ENCODE data around the gene GPD2.

GPD2 gene

GRCh38 chr2:156536534-156536933 lies 100.4 kb downstream of the GPD2 start:
- no peak for DNase-seq

GRCh38 chr2:156537141-156537540 lies 101.0 kb downstream of the GPD2 start:
- DNase-seq: no peak

GRCh38 chr2:156538083-156538504 lies 101.9 kb downstream of the GPD2 start:
- DNase-seq: no peak

DNA sequence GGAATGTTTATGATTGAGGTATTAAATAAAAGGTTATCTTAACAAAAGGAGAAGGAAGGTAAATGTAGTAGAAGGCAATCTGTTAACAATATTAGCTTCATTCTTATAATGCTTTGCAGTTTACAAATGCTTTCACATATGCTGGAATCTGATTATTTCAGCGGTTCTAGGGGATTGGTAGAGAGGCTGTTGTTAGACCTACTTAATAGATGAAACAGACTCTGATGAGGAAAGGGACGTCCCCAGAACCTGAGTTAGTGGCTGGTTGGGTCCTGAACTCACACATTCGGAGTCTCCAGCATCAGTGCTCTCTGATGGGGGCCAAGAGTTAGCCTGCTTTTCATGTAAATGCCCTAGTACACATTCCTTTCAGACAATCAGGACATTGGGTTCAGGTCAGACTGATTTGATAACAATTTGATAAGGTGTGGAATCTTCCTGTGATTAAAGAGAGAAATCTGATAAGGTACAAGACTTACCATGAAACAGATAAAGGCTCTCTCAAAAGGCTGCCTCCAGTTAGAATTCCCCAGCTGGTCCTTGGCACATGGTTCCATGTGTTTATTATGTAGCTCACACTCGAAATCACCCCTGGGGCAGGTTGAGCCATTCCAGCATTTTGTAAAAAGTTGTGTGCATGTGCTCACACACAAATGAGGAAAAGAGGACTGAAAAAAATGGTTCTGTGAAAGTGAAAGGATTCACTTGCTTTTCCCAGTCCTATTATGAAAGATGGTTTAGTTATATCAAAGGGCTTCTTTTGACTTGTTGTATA lies 103.1 kb downstream of the GPD2 start:
- no peak for DNase-seq

- no peak for DNase-seq
Measured at GRCh38 chr2:156540706-156541105, 104.5 kb downstream of the GPD2 start.

DNA sequence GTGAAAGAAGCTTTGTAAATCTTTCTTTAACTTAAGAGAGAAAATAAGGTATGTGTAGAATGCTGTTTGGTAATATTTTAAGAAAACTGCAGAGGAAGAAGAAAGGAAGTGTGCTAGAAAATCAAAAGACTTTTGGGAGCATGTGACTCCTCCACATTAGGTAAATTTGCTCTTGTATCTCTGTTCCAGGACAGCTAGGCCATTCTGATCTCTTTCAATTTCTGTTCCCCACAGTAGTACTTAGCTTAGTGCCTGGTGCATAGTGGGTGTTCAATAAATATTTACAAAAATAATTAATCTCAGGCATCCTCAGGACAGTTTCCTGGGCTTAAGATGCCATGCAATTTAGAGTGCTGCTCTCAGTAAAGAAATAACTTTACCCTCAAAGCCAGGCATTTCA lies 105.0 kb downstream of the GPD2 start:
- no peak for DNase-seq

GRCh38 chr2:156541706-156542105 lies 105.5 kb downstream of the GPD2 start:
- DNase-seq: no peak

GRCh38 chr2:156548413-156548812 lies 112.2 kb downstream of the GPD2 start:
- no peak for DNase-seq

DNA sequence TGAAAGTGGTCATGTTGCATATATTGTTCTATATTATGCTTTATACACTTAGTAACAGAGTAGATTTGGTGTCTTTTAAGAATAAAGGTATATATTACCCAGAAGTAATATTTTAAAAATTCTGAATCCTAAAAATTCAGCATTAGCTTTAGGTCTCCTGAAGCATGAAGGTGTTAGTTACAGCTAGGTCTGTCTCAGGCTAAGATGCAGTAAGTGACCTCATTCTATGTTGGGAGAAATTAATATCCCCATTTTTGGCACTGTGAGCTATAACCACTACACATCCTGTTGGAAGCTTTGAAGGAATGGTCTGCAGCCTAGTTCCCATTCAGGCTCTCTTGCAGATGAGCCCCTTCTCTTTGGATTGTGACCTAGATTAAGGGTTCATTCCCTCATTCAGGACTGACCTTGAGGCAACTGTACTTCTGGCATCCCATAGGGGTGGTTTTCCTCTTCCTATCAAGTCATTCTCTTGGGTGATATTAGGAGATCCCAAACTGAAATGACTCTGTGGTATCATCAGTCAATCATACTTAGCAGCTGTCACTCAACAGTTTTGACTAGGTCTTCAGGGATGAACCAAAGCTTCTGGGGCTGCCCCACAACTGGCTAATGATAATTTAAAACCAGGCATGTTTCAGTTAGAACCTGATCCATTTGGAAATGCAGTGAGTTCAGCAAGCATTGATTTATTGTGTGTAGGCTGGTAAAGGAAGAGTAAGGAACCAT lies 117.7 kb downstream of the GPD2 start:
- DNase-seq: no peak

GRCh38 chr2:156561326-156561725 lies 125.1 kb downstream of the GPD2 start:
- DNase-seq: no peak

GRCh38 chr2:156562124-156562523 lies 125.9 kb downstream of the GPD2 start:
- DNase-seq: peak; percentile 59

GRCh38 chr2:156563994-156564753 lies 128.0 kb downstream of the GPD2 start:
- DNase-seq: no peak

DNA sequence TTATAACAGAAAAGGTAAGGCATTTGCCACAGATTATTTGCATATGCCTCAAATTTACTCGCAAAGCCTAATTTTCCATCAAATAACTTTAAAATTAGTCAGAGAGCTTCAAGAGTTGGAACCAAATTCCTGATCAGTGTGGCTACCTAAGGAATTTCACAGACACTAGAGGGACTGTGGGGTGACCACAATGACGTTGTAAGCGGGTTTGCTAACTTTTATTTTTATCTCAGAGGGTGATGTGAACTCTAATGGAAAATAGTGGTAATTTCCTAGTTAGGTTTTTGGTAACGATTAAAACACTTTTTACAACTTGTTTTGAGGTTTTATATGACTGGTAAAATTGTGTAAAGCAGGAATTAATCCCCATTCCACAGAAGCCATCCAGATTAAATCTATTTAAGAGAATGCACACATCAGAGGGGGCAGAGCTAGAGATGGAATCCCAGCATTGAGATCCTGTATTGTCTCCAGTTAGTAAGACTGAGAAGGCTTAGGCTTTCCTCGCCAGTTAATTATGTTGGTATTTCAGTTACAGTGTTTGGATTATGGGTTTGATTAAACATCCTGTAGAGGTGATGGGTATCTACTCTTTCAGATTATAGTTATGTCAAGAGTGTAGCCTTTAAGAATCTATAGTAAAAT lies 129.0 kb downstream of the GPD2 start:
- DNase-seq: no peak

GRCh38 chr2:156573710-156574109 lies 137.5 kb downstream of the GPD2 start:
- no peak for DNase-seq

DNA sequence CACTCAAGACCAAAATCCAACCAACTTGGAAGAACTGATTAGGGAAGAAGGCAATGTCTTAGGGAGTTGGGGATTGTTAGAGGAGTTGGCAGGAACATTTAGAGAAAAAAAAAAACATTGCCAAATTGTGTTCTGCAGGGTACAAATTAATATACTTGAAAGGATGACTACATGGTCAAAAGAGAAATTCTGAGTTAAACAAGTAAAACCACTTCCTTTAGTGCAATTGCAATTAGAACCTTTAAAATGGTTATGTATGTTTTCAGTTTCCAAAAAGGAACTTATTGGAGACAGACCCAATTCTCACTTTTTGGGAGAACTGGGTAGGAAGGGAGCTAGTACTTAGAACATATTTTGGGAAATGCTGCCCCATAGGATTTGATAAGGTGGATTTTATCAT lies 137.9 kb downstream of the GPD2 start:
- DNase-seq: no peak

GRCh38 chr2:156576005-156576404 lies 139.8 kb downstream of the GPD2 start:
- no peak for DNase-seq

- DNase-seq: no peak
Measured at GRCh38 chr2:156580501-156580900, 144.3 kb downstream of the GPD2 start.

- no peak for DNase-seq
Measured at GRCh38 chr2:156581280-156581679, 145.1 kb downstream of the GPD2 start.

DNA sequence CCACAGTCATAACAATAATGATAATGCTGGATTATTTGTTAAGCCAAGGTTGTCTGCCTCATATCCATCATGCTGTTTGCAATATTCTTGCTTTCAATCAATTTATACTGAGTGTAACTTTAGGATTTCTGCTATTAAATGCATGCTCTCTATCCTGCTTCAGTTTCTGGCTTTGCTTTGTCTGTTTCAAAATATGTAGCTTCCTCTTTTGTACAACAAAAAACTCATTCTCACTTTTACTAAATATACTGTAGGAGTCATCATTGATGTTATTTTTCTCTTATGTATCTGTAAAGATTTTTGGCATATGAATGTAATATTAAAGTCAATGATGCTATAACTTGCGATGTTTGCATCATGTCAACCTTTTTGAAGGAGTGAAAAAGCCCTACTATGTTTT lies 149.3 kb downstream of the GPD2 start:
- DNase-seq: no peak

DNA sequence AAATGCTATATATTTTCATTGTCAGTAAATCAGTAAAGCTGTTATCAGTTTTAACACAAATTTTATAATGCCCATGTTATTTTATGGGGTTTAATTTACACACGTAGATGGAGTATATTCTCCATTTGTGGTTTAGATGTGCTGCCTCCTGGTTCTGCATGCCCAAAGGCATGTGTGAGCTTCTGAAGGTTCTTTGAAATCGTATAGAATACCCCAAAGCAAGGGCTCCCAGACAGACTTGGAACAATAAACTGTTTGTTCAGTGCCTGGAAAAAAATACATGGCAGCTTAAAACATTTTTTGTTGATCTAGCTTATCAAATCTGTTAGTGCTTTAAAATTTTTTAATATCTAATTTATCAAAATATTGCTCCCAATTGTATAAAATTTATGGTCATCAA lies 150.4 kb downstream of the GPD2 start:
- DNase-seq: no peak

GRCh38 chr2:156589381-156590079 lies 153.4 kb downstream of the GPD2 start:
- DNase-seq: peak; percentile 11

DNA sequence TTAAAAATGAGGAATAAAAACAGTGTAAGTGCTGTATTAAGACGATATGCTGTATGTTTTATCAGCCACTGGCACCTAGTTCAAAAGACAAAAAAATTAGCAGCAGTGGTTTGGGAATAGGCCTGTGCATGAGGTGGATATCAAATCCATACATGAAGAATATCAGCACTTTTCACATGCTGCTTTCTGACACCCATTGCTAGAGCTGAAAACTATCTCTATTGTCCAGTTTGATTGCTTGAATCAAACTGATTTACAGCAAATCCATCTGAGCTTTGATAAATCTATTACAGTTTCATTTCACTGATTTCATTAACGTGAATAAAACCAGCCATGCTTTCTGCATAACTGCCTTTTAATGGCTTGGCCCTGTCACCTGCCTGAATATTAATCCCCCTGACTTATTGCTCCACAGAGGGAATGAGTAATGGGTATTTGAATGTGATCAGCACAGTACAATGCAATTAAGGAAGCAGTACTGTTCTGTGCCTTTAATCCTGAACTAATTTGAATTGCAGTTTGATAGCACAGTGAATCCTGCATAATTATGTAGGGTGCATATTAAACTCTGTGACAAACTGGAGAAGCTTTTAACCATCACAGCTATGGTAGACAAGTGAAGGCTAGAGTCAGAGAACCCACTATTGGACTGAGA lies 154.0 kb downstream of the GPD2 start:
- DNase-seq: no peak
